Activated B cell treated with CpG ODN at 0.5 μM for 24 hours (primary cell): ENCODE results near the gene NEK9. TPM values are rescaled to one million over a fixed set of nuclear protein-coding genes. Genes with fewer than 3 reads are reported as not detected.
A peak's percentile ranks its signal among the peaks of the same experiment; 100 is the strongest.
"Not testable (repeated sequence)": the region's sequence is repeated elsewhere in the genome, so short reads cannot be mapped to it uniquely, and the experiment has no call there.

Source experiments
- ATAC-seq: fragments of 200-7000 bp; cut with Tn5 transposase; one replicate; pipeline ENCODE4 v1.10.0; 2021; ENCODE audit warnings: low read depth, mild to moderate bottlenecking, moderate library complexity
- CTCF ChIA-PET: fragments of 350-600 bp; sonication (Branson Sonifier 250); formaldehyde crosslinking; loops from one replicate; lab custom pipeline; 2021; ENCODE audit warnings: antibody characterized with exemption; lab: Charles Lee
- POLR2A ChIA-PET: fragments of 350-600 bp; sonication (Branson Sonifier 250); formaldehyde crosslinking; loops from one replicate; lab custom pipeline; 2021; ENCODE audit warnings: antibody characterized with exemption; lab: Charles Lee
- DNase-seq: peaks from one replicate; pipeline ENCODE4 v3.0.0; 2022
- H3K27ac Mint-ChIP-seq: one replicate; pipeline ENCODE4 v1.8.0; 2020; ENCODE audit warnings: mixed read lengths
- H3K27me3 Mint-ChIP-seq: one replicate; pipeline ENCODE4 v1.8.0; 2021; ENCODE audit warnings: mixed read lengths
- H3K36me3 Mint-ChIP-seq: one replicate; pipeline ENCODE4 v1.8.0; 2021; ENCODE audit warnings: low read depth, mixed read lengths
- H3K4me1 Mint-ChIP-seq: one replicate; pipeline ENCODE4 v1.8.0; 2021; ENCODE audit warnings: mixed read lengths
- H3K4me3 Mint-ChIP-seq: one replicate; pipeline ENCODE4 v1.8.0; 2020; ENCODE audit warnings: mild to moderate bottlenecking, mixed read lengths
- H3K9me3 Mint-ChIP-seq: one replicate; pipeline ENCODE4 v1.8.0; 2020; ENCODE audit warnings: mixed read lengths
- intact Hi-C: fragments of 100-400 bp; cut with micrococcal nuclease; formaldehyde crosslinking; loops from one replicate; pipeline ENCODE4 v1.15.1; 2024
- total RNA-seq: library from RNA; stranded (reverse); gene quantifications from 2 replicates; pipeline ENCODE4 v1.2.3, GENCODE V29; 2022
- TF ChIP-seq, protein P1 (sequence below): fragments of 200-600 bp; IDR thresholded peaks from one replicate; pipeline ENCODE4 v1.8.0; 2022; ENCODE audit warnings: antibody characterized with exemption, mild to moderate bottlenecking

The NEK9 gene
- total RNA-seq, 1 donor from 2014 or later = 97.7 TPM

- Mint-ChIP-seq H3K36me3 (no peaks in the 10 kb centered on the region), H3K27me3 (no peaks in the 10 kb centered on the region), H3K27ac (no peak overlapping the region), H3K4me1 (peaks cover 2% of the 10 kb centered on the region), H3K4me3 (no peak overlapping the region), H3K9me3 (no peaks in the 10 kb centered on the region)
- intact Hi-C loops = loop anchor here (2.0 to 10.0 kb wide), 2 partner anchors 19 to 355 kb away; partner anchors contain the start of genes AREL1, FCF1 and MLH3
- POLR2A ChIA-PET = interaction anchor here (0.6 to 1.2 kb wide), 5 partner anchors 55 to 638 kb away, joined by 3 to 13 read pairs (median 3); partner anchors contain the start of genes NEK9 and RPS6KL1
- TF ChIP-seq, protein P1, sequence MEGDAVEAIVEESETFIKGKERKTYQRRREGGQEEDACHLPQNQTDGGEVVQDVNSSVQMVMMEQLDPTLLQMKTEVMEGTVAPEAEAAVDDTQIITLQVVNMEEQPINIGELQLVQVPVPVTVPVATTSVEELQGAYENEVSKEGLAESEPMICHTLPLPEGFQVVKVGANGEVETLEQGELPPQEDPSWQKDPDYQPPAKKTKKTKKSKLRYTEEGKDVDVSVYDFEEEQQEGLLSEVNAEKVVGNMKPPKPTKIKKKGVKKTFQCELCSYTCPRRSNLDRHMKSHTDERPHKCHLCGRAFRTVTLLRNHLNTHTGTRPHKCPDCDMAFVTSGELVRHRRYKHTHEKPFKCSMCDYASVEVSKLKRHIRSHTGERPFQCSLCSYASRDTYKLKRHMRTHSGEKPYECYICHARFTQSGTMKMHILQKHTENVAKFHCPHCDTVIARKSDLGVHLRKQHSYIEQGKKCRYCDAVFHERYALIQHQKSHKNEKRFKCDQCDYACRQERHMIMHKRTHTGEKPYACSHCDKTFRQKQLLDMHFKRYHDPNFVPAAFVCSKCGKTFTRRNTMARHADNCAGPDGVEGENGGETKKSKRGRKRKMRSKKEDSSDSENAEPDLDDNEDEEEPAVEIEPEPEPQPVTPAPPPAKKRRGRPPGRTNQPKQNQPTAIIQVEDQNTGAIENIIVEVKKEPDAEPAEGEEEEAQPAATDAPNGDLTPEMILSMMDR = no peak
- CTCF ChIA-PET = no interaction called here
- DNase-seq = no peak
- no peak for ATAC-seq
These were observed 57.1 kb downstream of the NEK9 start for GRCh38 chr14:75069811-75070145.

DNA sequence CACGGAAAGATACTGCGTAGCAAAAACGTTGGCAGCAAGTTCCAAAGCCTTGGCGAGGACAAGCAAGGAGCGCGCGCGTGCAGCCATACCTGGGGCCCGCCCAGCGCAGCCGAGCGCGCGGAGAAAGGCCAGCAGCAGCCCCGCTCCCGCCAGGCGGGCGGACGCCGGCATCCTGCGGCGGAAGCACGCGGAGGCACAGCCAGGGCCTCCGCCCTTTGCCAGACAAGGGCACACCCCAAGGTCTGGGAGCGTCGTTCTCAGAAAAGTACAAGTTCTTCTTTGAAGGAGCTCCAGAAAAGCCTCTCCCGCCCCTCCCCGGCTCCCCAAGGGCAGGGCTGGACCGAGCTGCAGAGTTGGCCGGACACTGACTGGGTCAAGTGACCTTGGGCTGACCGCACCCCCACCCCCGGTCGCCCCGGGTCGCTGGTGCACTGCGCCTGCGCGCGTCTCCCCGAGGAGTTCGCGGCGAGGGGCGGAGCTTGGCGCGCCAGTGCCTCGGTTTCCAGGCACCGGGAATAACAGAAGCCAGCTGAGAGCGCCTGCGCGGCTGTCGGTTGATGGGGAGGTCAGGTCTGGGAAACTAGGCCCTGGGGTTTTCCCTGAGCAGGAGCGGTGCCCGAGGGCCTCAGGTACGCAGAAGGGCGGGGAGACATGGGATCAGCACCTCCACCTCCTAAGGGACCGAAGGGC is 57.6 kb downstream of the NEK9 start, which contains the start of gene ZC2HC1C:
Gene ZC2HC1C (plus strand): TSS at position 521 of the 690 bp plus-strand sequence. CDS start 933 bp downstream, outside the sequence.
- DNase-seq (peak; percentile 65), ATAC-seq (peak; percentile 87)
- TF ChIP-seq, protein P1 = no peak
- Mint-ChIP-seq H3K4me1 (peaks cover 3% of the 10 kb centered on the region), H3K36me3 (no peaks in the 10 kb centered on the region), H3K4me3 (peak within 1 kb of the TSS; percentile 21), H3K27ac (peak within 1 kb of the TSS; percentile 53), H3K27me3 (no peaks in the 10 kb centered on the region), H3K9me3 (no peaks in the 10 kb centered on the region)
- intact Hi-C loops = loop anchor here (2.0 to 10.0 kb wide), 2 partner anchors 18 to 354 kb away; partner anchors contain the start of genes AREL1, FCF1 and MLH3
- CTCF ChIA-PET = no interaction called here
- POLR2A ChIA-PET = interaction anchor here (0.6 to 1.2 kb wide), 5 partner anchors 56 to 639 kb away, joined by 3 to 13 read pairs (median 3); partner anchors contain the start of genes NEK9 and RPS6KL1

GRCh38 chr14:75068294-75069120 is 58.3 kb downstream of the NEK9 start:
- peak; percentile 3 for ATAC-seq
- ChIA-PET CTCF (interaction anchor here (1.4 kb wide), 1 partner anchor 208 kb away, joined by 3 read pairs; no protein-coding TSS in a partner anchor), POLR2A (interaction anchor here (0.6 to 1.2 kb wide), 2 partner anchors 55 to 145 kb away, joined by 3 read pairs; partner anchors contain the start of gene RPS6KL1)
- no peaks in the 10 kb centered on the region for H3K9me3 Mint-ChIP-seq
- no peak overlapping the region for H3K27ac Mint-ChIP-seq
- no peak for DNase-seq
- intact Hi-C loops = loop anchor here (2.0 to 10.0 kb wide), 2 partner anchors 18 to 354 kb away; partner anchors contain the start of genes AREL1, FCF1 and MLH3
- TF ChIP-seq, protein P1 = no peak
- no peak overlapping the region for H3K4me3 Mint-ChIP-seq
- H3K27me3 Mint-ChIP-seq = no peaks in the 10 kb centered on the region
- H3K4me1 Mint-ChIP-seq = peaks cover 11% of the 10 kb centered on the region
- peaks cover 4% of the 10 kb centered on the region for H3K36me3 Mint-ChIP-seq

- H3K9me3 Mint-ChIP-seq, ATAC-seq, H3K4me3 Mint-ChIP-seq, H3K27me3 Mint-ChIP-seq, H3K36me3 Mint-ChIP-seq, H3K27ac Mint-ChIP-seq, DNase-seq: not testable (repeated sequence)
- peaks cover 18% of the 10 kb centered on the region for H3K4me1 Mint-ChIP-seq
- ChIA-PET CTCF (interaction anchor here (1.3 to 1.4 kb wide), 2 partner anchors 21 to 207 kb away, joined by 3 read pairs; no protein-coding TSS in a partner anchor), POLR2A (interaction anchor here (0.6 kb wide), 1 partner anchor 55 kb away, joined by 3 read pairs; no protein-coding TSS in a partner anchor)
- intact Hi-C loops = loop anchor here (2.0 to 10.0 kb wide), 2 partner anchors 17 to 353 kb away; partner anchors contain the start of genes AREL1, FCF1 and MLH3
These were observed 59.1 kb downstream of the NEK9 start for GRCh38 chr14:75067765-75068164.

GRCh38 chr14:75067212-75067611 is 59.6 kb downstream of the NEK9 start:
- H3K4me1 Mint-ChIP-seq = peaks cover 19% of the 10 kb centered on the region
- POLR2A ChIA-PET = no interaction called here
- intact Hi-C loops = loop anchor here (10.0 kb wide), 1 partner anchor 352 kb away; the partner anchor contains the start of genes AREL1 and FCF1
- DNase-seq = no peak
- TF ChIP-seq, protein P1 = no peak
- H3K27me3 Mint-ChIP-seq = no peaks in the 10 kb centered on the region
- H3K4me3 Mint-ChIP-seq = no peak overlapping the region
- no peak for ATAC-seq
- peaks cover 8% of the 10 kb centered on the region for H3K36me3 Mint-ChIP-seq
- no peak overlapping the region for H3K27ac Mint-ChIP-seq
- no peaks in the 10 kb centered on the region for H3K9me3 Mint-ChIP-seq
- CTCF ChIA-PET = interaction anchor here (1.3 kb wide), 1 partner anchor 21 kb away, joined by 3 read pairs; no protein-coding TSS in a partner anchor
